Parathyroid adenoma (tissue), 2 donors: ENCODE measurements around the gene CMTM2.

ENCODE experiments used
- H2AFZ ChIP-seq: fragments of 300-600 bp; sonication (generic); one replicate; pipeline ENCODE4 v1.7.0; 2017; ENCODE audit warnings: antibody characterized with exemption, mild to moderate bottlenecking
- H3K27ac ChIP-seq: fragments of 300-600 bp; sonication (generic); one replicate; pipeline ENCODE4 v1.7.0; 2017
- H3K27me3 ChIP-seq: fragments of 300-600 bp; sonication (generic); one replicate; pipeline ENCODE4 v1.7.0; 2017; ENCODE audit warnings: low read length; ENCODE audit not compliant: control insufficient read depth, insufficient read depth
- H3K36me3 ChIP-seq: fragments of 300-600 bp; sonication (generic); one replicate; pipeline ENCODE4 v1.7.0; 2017; ENCODE audit warnings: low read length; ENCODE audit not compliant: control insufficient read depth, insufficient read depth
- H3K4me1 ChIP-seq: fragments of 300-600 bp; sonication (generic); one replicate; pipeline ENCODE4 v1.7.0; 2017; ENCODE audit warnings: control low read depth
- H3K4me2 ChIP-seq: fragments of 300-600 bp; sonication (generic); one replicate; pipeline ENCODE4 v1.7.0; 2017; ENCODE audit warnings: low read length
- H3K4me3 ChIP-seq: fragments of 300-600 bp; sonication (generic); one replicate; pipeline ENCODE4 v1.7.0; 2017; ENCODE audit warnings: low read depth, low read length
- H3K79me2 ChIP-seq: fragments of 300-600 bp; sonication (generic); one replicate; pipeline ENCODE4 v1.7.0; 2017; ENCODE audit warnings: control low read depth
- H3K9ac ChIP-seq: fragments of 300-600 bp; sonication (generic); one replicate; pipeline ENCODE4 v1.7.0; 2017; ENCODE audit warnings: mild to moderate bottlenecking
- H3K9me3 ChIP-seq: fragments of 300-600 bp; sonication (generic); one replicate; pipeline ENCODE4 v1.7.0; 2017; ENCODE audit warnings: low read length; ENCODE audit not compliant: control insufficient read depth
- TF ChIP-seq, protein P1 (sequence below): fragments of 300-600 bp; sonication (generic); IDR thresholded peaks from one replicate; pipeline ENCODE4 v1.7.0; 2017; ENCODE audit warnings: antibody characterized with exemption, mild to moderate bottlenecking
- donor health status: primary hyperparathyroidism.

The CMTM2 gene

DNA sequence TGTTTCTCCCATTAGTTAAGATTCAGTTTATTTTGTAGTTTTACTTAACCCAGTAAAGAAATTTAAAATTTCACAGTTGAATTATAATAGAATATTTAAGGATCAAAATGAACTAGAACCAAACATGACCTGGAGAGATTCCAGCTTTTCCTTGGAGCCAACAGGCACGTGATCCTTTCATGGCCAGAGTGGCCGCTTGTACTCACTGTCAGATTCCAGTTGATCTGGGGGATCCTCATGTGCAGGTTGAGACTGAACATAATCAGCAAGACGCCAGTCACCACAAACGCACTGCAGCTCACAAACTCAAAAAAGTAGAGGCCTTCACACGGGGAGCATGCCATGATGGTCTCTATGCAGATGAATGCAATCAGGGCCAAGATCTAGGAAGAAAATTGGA is 56.9 kb downstream of the CMTM2 start:
- Histone ChIP-seq H3K4me1 (peaks cover 3% of the 10 kb centered on the region), H3K36me3 (no peaks in the 10 kb centered on the region), H3K9ac (no peak overlapping the region), H3K9me3 (no peaks in the 10 kb centered on the region), H2AFZ (no peak overlapping the region), H3K79me2 (peaks cover 41% of the 10 kb centered on the region), H3K27me3 (no peaks in the 10 kb centered on the region), H3K4me3 (no peak overlapping the region), H3K27ac (no peak overlapping the region), H3K4me2 (no peak overlapping the region)
- TF ChIP-seq, protein P1, sequence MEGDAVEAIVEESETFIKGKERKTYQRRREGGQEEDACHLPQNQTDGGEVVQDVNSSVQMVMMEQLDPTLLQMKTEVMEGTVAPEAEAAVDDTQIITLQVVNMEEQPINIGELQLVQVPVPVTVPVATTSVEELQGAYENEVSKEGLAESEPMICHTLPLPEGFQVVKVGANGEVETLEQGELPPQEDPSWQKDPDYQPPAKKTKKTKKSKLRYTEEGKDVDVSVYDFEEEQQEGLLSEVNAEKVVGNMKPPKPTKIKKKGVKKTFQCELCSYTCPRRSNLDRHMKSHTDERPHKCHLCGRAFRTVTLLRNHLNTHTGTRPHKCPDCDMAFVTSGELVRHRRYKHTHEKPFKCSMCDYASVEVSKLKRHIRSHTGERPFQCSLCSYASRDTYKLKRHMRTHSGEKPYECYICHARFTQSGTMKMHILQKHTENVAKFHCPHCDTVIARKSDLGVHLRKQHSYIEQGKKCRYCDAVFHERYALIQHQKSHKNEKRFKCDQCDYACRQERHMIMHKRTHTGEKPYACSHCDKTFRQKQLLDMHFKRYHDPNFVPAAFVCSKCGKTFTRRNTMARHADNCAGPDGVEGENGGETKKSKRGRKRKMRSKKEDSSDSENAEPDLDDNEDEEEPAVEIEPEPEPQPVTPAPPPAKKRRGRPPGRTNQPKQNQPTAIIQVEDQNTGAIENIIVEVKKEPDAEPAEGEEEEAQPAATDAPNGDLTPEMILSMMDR: no peak

DNA sequence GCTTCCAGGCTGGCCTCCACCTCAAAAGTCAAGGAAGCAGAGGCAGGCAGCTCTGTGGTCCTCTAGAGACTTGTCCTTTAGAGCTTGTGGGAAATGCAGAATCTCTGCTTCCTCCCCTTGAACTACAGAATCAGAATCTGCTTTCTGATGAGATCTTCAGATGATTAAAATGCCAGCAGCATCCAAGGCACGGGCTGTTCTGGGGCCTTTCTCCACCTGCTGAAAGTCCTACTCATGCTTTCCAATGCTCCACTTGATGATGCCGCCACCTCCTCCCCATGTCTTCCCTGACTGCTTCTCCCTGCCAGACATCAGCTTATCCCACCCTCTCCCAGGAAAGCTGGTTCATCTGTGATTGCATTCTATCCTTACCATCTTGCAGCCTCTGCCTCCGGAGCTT is 58.5 kb downstream of the CMTM2 start:
- Histone ChIP-seq H3K9me3 (no peaks in the 10 kb centered on the region), H3K79me2 (peaks cover 39% of the 10 kb centered on the region), H2AFZ (no peak overlapping the region), H3K27me3 (no peaks in the 10 kb centered on the region), H3K4me2 (no peak overlapping the region), H3K27ac (no peak overlapping the region), H3K4me3 (no peak overlapping the region), H3K4me1 (peaks cover 7% of the 10 kb centered on the region), H3K9ac (no peak overlapping the region), H3K36me3 (no peaks in the 10 kb centered on the region)
- TF ChIP-seq, protein P1: no peak
